ENCODE measurements around the gene MARF1.
"Not testable (repeated sequence)": the region's sequence is repeated elsewhere in the genome, so short reads cannot be mapped to it uniquely, and the experiment has no call there.

The MARF1 gene

DNA sequence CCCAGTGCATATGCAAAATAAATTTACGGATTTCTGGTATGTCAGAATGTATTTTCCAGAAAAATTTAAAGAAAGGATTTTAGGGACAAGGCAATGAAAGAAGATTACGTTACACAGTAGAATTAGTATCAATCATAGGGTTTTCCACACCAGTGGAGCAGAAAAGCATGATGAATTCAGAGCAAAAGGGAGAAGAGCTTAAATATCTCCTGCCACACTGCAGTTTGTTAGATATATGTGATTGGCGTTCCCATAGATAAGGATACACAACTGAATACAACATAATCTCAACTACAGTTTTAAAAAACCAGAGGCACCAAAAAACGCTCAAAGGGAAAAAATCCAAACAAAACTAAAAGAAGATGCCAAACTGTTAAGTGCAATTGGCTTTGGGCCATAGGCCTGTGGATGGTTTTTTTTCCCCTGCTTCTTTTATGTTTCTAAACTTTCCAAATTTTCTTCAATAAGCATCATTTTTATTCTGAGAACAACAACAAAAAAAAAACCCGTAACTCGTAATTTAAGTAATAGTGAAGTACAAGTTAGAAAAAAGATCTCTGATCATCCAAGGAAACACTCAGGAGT lies 22.3 kb downstream of the MARF1 start:
- DNase-seq: no peak

DNA sequence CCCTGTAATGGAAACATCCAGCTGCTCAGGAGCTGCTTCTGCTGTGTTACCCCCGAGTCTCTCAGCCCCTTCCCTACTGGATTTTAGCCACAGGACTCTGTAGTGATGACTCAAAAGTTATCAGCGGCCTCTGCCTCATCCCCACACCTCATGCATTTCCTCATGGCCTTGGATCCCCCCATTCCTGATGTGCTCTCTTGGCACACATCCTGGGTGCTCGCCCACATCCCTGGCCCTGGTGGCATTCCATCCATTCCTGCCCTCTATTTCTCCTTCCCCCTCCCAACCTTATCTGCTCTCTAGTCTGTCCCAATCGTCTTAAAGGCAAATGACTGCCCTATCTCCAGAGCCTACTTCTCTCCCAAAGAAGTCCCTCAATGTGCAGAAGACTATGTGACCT lies 24.6 kb downstream of the MARF1 start:
- DNase-seq: no peak

DNA sequence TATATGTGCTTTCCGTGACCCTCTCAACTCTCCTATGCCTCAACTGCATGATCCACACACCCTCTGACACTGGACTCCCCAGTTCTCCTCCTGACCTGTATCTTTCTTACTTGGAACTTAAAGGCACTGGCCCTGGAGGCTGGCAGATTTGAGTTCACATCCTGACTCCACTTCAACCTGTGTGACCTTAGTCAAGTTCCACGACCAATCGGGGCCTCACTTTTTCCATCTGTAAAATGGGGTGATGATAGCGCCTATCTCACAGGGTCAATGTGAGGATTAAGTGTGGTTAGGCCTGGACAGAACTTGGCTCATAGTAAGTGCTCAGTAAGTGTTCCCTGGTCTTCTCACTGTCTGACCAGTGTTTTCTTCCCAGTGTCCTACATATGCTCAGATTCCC lies 25.1 kb downstream of the MARF1 start:
- DNase-seq: no peak

DNA sequence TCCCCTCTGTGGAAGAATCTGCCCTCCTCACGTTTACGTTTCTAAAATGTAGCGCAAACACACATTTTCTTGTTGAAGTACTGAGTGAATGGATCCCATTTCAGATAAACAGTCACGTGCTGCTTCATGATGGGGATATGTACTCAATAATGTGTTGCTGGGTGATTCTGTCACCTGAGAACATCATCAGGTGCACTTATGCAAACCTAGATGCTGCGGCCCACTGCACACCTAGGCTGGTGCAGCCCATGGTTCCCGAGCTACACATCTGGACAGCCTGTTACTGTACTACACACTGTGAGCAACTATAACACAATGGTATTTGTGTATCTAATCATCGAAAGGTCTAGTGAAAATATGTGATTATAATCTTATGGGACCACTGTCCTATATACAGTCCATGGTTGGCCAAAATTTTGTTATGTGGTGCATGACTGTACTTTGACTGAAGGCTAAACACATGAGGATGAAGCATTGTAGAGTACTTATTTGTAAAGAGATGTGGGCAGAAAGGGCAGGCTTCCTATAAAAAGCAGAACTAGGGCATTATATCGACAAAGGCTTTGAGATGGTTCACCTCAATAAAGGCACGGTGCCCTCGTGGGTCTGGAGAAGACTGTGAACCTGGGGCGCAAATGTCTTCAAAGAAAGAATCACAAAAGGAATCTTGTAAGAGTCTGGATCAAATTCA lies 26.3 kb downstream of the MARF1 start:
- DNase-seq: no peak

DNA sequence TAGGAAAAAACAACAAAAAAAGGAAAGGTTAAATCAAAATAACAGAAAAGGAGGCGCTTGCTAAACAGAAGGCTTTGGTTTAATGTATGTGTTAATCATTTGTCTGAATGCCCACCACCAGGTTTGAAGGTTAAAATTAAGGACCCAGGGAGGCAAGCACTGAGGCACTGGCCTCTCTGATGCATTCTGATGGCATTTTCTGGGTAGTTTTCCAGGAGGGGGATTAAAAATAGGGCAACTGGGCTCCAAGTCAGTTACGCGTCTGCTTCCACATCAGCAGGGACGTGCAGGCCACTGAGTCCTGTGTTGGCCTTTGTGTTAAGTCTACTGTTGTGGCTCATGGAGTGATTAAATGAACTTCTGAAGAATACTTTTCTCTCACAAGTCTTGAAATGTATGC lies 26.9 kb downstream of the MARF1 start:
- DNase-seq: no peak

DNA sequence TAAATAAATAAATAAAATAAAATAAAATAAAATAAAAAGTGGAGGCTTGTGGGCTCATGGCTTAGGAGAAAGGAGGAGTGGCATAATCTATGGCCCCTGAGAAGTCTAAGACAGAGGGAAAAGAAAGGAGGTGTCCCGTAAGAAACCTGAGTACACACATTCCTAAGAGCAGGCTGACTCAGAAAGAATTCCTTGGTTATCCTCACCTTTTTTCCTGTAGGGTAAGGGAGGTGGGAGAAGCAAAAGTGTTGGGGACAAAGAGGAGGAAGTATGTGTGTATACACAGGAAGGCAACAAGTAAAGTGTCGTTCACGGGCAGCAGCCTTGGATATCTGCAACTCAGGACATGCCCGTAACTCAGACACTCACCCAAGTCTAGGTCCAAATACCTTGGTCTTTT lies 29.3 kb downstream of the MARF1 start:
- DNase-seq: no peak

DNA sequence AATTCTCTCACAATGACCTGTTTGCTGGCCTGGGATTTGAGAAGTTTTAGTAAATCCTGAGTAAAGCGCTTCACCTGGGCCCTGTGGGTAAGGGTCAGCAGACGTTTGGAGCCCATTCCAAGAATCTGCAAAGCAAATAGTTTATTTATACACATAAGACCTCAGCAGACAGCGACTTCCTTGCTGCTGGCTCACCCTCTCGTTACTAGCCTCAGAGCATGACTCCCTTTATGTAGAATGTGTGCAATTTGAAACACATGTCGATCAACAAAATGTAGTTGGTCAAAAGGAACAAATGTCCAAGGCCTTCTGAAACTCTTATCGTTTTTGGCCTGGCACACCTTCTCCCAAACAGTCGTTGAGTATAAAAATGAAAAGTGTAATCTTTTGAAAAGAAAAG lies 31.3 kb downstream of the MARF1 start:
- DNase-seq: no peak

DNA sequence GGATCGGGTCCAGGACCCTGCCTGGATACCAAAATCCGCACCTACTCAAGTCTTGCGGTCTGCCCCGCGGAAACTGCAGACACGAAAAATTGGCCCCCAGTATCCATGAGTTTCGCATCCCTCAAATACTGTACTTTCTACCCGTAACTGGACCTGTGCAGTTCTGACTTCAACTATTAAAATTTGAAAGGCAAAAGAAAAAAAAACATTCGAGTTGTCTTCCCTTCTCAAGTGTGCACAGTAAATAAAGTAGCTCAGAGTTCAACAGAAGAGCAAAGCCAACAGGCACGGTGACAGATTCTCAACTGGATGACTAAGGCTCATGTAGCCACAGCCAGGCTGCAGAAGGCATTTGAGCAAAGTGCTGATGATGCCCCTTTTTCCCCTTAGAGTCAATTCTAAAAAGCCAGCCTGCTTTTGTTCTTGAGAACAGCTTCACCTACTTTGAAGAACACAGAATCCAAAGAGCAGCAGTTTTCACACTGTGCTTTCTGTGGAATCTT lies 32.5 kb downstream of the MARF1 start:
- DNase-seq: no peak

DNA sequence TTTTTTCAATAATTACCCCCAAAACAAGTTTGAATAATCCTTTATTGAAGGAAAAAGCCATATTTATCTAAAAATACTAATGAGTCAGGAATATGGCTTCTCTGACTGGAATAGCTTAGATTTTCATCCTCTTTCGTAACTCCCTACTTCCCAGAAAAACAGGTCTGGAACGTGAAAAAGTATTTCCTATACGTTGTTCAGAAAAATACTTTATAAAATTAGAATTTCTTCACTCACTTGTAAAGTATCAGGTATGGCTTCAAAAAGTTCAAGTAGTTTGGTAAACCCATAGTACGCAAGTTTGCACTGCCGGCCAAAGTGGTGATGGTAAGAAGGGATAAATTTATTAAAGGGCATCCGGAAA lies 33.7 kb downstream of the MARF1 start:
- no peak for DNase-seq

DNA sequence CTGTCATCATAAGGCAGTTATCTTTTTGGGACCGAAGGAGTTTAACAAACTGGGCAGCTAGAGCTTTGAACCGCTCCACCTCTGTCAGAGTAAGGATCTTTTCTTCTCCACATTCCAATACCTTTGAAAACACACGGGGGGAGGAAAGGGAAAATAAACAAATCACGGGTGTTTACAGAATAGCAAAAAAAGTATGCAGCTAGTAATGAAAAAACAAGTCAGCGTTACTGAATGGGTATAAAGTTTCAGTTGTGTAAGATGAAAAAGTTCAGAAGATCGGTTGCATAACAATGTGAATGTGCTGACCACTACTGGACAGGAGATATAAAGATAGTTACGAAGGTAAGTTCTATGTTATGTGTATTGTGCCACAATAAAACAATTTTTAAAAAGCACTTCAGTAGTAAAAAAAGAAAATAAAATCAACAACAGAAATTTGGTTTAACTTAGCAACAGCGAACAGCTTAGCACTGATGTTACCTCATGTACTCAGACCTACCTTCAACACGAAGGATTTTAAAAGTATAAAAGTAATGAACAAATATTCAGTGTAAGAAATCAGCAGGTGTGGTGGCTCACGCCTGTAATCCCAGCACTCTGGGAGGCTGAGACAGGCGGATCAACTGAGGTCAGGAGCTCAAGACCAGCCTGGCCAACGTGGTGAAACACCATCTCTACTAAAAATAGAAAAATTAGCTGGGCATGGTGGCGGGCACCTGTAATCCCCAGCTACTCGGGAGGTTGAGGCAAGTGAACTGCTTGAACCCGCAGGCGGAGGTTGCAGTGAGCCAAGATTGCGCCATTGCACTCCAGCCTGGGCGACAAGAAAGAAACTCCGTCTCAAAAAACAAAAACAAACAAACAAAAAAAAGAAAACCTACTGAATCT lies 34.3 kb downstream of the MARF1 start:
- no peak for DNase-seq

DNA sequence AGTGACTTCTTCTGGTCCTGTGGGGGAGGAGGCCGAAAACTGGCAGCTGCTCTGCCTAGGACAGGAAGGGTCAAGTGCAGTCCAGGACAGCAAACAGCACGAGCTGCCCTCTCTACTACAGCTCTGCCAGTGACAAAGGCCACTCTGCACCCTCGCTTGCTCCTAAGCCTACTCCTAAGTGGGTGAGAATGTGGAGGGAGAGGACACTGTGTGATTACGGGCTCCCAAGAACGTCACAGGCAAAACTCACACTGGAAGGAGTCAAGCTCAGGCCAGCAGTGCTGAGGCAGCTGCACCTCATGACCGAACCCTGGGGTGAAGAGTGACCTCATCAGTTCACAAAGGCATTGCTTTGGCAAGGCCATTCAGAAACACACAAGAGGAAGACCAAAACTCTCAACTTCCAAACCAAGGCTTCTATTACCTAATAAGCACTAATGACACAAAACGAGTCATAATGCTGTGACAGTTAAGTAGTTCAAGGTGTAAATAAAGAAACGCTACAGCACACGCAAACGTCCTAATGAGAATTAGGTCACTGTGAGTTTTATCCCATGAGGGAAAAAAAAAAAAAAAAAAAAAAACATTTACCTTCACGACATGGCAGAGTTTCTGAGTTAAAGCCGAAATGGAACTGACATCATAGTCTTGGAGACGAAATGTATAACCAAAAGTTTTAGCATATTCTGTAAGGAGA lies 35.1 kb downstream of the MARF1 start:
- no peak for DNase-seq

DNA sequence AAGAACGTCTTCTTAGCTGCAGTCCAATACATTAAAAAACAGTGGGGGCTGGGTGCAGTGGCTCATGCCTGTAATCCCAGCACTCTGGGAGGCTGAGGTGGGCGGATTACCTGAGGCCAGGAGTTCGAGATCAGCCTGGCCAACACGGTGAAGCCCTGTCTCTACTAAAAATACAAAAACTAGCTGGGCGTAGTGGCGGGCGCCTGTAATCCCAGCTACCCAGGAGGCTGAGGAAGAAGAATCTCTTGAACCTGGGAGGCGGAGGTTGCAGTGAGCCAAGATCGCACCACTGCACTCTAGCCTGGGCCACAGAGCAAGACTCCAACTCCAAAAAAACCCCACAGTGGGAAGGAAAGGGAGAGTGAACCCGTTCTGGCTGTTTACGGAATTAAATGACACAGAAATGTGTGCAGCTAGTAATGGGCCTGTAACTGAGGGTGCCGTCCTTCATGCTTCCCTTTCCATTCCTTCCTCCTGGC lies 35.7 kb downstream of the MARF1 start:
- DNase-seq: not testable (repeated sequence)

DNA sequence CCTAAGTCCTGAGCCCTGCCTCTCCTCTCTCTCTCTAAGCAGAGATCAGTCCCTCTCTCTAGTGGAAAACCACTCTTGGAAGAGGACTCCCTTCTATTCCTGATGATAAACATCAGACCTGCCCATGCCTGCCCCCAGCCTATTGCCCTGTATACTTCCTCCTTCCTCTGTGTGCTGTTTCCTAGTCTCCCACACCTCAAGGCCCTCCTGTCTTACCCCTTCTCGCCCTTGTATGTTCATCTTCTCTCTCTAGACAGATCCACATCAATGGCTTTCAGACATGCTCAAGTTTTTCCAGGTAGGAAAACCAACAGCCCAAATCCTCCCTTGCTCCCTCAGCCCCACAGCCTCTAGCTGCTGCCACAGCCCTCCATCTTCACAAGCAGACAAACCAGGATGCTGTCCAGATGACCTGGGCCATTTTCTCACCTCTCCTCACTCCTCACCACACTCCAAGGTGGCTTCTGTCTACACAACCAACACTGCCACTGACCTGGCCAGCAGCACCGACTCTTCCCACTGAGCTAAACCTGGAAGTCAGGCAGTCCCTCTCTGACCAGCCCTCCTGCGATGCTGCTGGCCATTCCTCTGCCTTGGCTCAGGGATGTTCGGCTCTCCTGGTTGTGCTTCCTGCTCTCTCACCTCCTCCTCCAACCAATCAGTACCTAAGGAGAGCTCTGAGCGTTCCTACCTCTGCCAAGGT lies 36.3 kb downstream of the MARF1 start:
- DNase-seq: no peak

DNA sequence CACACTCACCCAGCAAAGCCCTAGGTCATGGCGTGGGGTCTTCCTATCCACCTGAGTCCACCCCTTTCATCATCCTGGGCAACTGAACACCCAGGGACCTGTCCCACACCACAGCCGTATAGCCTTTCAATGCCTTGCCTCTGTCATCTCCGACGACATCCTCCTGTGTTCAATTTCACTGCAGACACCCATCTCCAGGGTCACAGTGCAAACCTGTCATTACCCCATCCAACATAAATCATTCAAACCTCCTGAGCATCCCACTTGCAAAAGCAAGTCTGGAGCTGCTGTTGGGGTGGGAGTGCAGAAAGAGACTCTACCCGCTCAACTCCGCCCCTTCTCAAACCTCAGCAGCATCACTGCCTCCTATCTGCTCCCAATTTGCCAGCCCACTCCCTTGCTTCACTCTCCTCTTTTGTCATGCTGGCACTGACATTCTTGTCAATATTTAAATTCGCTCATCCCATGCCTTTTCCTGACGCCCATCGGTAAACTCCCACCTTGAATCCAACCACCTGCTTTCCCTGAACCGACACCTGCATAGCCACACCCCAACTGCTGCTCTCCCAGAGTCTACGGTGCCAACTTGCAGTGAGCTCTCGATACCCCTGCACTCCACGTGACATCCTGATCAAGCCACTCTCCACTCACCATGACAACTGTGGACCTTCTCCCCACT lies 37.0 kb downstream of the MARF1 start:
- DNase-seq: no peak

DNA sequence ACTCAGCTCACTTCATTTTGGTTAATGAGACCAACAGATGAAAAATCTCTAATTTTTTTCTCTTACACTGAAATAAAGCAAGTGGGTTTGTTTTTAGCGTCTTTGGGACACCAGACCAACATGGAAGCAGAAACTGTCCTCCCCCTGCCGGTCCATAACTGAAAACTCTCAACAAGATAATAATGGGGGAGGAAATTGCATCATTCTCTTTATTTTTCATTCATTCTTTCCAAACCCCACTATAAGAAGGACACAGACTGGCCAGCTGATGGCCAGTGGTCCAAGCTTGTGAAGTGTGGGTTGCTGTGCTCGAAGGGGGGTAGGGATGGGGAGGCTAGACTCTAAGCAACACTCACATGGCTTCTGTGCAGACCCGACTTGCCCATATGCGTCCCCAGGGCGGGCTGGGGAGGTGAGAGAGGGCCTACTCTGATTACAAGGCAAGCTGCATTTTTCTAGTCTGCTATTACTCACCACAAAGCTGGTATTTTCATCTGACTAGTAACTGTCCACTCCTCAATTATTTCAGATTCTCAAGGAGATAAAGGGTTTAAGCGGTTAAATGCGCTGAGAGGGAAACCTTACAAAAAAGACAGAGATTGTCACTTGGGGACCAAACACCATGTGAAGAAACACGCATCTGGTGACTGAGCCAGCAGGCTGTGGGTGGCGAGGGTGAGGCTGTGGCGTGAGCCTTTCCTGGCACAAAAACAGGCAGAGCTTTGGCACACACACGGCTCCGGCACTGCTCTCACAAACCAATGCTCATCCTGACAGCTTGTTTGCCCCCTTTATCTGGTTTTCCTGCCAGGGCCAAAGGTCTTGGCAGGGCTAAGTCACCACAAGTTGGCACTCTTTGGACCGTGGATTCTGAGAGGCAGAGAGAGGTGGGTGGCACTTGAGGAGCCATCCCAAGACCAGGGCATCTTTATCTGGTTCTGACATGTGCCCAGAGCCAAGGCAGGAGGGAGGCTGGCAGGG lies 38.2 kb downstream of the MARF1 start:
- no peak for DNase-seq

DNA sequence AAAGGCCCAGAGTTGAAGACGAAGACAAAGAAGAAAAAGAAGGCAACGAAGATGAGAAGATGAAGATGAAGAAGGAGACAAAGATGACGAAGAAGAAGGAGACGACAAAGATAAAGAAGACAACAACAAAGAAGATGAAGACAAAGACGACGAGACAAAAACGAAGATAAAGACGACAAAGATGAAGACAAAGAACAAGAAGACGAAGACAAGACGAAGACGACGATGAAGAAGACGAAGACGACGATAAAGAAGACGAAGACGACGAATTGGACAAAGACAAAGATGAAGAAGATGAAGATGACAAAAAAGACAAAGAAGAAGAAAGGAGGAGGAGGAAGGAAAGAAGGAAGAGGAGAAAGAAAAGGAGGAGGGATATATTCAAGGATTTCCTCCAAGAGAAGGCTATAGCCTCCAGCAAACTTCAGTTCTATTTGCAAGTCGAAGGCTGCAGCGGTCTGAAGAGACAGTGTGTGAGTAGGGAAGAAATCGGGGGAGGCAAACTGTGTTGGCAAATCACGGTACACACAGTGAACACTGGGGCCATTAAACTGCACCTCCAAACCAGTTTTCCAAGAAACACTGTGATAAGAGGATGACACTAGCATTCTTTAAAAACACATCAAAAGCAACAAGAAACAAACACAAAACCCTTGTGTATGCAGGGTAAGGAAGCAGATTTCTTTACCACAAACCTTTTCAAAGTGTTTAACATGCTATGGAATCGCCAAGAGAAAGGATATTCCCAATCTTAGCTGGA lies 40.5 kb downstream of the MARF1 start:
- no peak for DNase-seq

DNA sequence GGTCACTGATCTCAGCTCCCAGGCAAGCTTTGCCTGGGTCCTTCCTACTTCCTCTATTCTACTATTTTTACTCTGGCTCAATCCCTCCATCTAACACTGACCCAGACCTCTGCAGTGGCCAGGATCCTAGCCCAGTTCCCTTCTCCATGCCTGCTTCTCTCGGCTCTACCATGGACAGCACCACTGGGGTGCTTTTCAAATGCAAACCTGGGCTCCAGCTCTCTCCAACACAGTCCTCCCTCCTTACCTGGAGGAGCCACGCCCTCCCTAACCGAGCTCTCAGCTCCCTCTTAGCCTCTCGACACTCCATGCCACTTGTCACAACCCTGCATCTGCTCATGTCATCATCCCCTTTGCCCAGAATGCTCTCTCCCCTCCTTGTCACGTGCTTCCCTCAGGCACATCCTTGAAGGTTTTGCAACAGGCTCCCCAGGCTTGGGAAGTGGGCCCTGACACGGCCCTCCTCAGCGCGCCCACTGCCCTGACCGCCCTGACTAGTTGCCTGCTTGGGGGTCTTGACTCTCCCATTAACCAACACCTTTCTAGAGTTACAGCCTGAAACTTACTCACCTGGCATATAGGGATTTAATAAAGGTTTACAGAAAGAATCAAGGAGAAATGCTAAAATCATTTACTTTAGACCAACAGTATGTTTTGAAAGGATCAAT lies 41.6 kb downstream of the MARF1 start:
- no peak for DNase-seq

DNA sequence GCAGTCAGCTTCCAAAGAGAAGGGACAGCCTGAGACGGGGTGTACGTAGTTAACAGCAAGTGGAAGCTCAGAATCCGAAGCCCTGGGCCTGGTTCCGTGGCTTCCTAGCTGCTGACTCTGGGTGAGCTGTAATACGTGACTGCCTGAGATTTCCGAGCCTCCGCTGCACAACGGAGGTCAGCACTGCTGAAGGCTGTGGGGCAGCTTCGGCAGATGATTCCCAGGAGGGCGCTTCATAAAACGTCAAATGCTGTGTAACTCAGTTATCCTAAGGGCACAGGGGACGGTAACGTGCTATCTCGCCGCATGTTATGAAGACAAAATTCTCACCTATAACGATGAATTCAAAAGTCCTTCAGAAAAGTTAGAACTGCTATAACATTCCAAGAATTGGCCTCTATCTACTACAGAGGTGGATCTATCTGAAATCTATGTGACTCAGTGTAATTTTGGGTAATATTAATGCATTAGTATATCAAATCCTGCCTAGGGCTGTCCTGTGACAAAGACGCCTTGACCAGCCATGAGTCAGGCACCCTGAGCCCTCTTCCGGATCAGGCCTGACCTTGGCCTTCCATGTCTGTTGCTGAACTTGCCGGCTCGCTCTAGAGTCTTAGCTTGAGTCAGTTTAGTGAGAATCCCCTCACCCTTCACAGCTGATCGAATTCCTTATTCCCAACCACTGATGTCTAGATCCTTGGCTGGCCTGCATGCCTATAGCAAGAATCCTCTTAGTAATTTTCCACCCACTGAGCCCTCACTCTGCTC lies 43.5 kb downstream of the MARF1 start:
- no peak for DNase-seq

All from activated CD8-positive, alpha-beta memory T cell treated with anti-CD3 and anti-CD28 coated beads, Interleukin-2, amount 50 U/mL, for 4 hours (primary cell).